ENCODE measurements around the gene MED13L.

The MED13L gene

GRCh38 chr12:116180448-116180847 is 97.0 kb downstream of the MED13L start:
- no peak overlapping the region for H3K27ac ChIP-seq
- H3K4me3 ChIP-seq = no peak overlapping the region
- H3K27me3 ChIP-seq = no peaks in the 10 kb centered on the region
- H3K36me3 ChIP-seq = peaks cover 0 to 22% (median 7%) of the 10 kb centered on the region in 11 experiments; a peak in 7 of 22 replicates
- no peak overlapping the region for H3K9ac ChIP-seq
- TF ChIP-seq Cebpa-rat (IDR thresholded peaks at IDR 0.05) = no peak
- no peak overlapping the region for H3K4me2 ChIP-seq
- peaks cover 99 to 100% (median 100%) of the 10 kb centered on the region in 11 experiments for H4K20me1 ChIP-seq
- H3K9me3 ChIP-seq (replicated peaks in 1 of 11) = no peaks in the 10 kb centered on the region
- peaks cover 8 to 54% (median 25%) of the 10 kb centered on the region in 10 experiments; a peak in 17 of 20 replicates for H3K4me1 ChIP-seq

DNA sequence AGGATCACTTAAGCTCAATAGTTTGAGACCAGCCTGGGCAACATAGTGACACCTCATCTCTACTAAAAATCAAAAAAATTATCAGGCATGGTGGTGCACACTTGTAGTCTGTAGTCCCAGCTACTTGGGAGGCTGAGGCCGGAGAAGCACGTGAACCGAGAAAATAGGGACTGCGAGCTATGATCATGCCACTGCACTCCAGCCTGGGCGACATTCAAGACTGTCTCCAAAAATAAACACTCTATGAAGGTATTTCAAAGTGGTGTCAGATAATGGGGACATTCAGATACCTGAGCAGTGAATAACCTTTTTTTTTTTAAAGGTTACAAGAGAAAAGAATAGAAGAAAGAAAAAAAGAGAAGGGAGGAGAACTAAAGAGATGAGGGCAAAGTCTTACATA is 98.1 kb downstream of the MED13L start:
- H3K9me3 ChIP-seq (replicated peaks in 1 of 11) = no peaks in the 10 kb centered on the region
- no peak for TF ChIP-seq Cebpa-rat (IDR thresholded peaks at IDR 0.05)
- H3K4me2 ChIP-seq = no peak overlapping the region
- H4K20me1 ChIP-seq = peaks cover 100% of the 10 kb centered on the region in 11 experiments
- no peaks in the 10 kb centered on the region for H3K27me3 ChIP-seq
- peaks cover 0 to 22% (median 7%) of the 10 kb centered on the region in 11 experiments; a peak in 7 of 22 replicates for H3K36me3 ChIP-seq
- H3K9ac ChIP-seq = no peak overlapping the region
- no peak overlapping the region for H3K4me3 ChIP-seq
- H3K4me1 ChIP-seq = peaks cover 8 to 44% (median 20%) of the 10 kb centered on the region in 10 experiments; a peak in 16 of 20 replicates
- no peak overlapping the region for H3K27ac ChIP-seq

DNA sequence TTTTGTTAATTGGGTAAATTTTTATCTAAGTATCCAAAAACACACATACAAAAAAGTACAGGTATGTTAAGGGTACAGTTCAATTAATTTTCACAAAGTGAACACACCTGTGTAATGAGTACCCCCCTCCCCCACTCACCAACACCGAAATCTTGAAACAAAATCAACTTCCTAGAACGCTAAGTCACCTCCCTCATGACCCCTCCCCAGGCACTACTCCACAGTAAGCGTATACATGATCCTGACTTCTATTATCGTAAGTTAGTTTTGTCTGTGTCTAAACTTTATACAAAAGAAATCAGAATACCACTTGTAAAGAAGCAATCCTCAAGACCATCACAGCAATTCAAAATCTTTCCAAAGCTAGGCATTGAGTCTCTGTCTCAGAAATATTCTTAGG is 100.5 kb downstream of the MED13L start:
- H3K4me3 ChIP-seq = no peak overlapping the region
- no peaks in the 10 kb centered on the region for H3K9me3 ChIP-seq (replicated peaks in 1 of 11)
- H3K27ac ChIP-seq = no peak overlapping the region
- no peaks in the 10 kb centered on the region for H3K27me3 ChIP-seq
- H3K4me2 ChIP-seq = no peak overlapping the region
- TF ChIP-seq Cebpa-rat (IDR thresholded peaks at IDR 0.05) = no peak
- H3K4me1 ChIP-seq = peaks cover 11 to 41% (median 20%) of the 10 kb centered on the region in 10 experiments
- H3K9ac ChIP-seq = no peak overlapping the region
- H3K36me3 ChIP-seq = peaks cover 0 to 22% (median 7%) of the 10 kb centered on the region in 11 experiments; a peak in 7 of 22 replicates
- H4K20me1 ChIP-seq = peaks cover 100% of the 10 kb centered on the region in 11 experiments

GRCh38 chr12:116174904-116175303 is 102.6 kb downstream of the MED13L start:
- peaks cover 100% of the 10 kb centered on the region in 11 experiments for H4K20me1 ChIP-seq
- H3K27me3 ChIP-seq = no peaks in the 10 kb centered on the region
- no peak overlapping the region for H3K27ac ChIP-seq
- H3K9me3 ChIP-seq (replicated peaks in 1 of 11) = no peaks in the 10 kb centered on the region
- TF ChIP-seq Cebpa-rat (IDR thresholded peaks at IDR 0.05) = no peak
- H3K4me2 ChIP-seq = no peak overlapping the region
- peaks cover 0 to 17% (median 7%) of the 10 kb centered on the region in 11 experiments; a peak in 7 of 22 replicates for H3K36me3 ChIP-seq
- H3K4me3 ChIP-seq = no peak overlapping the region
- H3K4me1 ChIP-seq = peaks cover 14 to 40% (median 27%) of the 10 kb centered on the region in 10 experiments
- no peak overlapping the region for H3K9ac ChIP-seq

DNA sequence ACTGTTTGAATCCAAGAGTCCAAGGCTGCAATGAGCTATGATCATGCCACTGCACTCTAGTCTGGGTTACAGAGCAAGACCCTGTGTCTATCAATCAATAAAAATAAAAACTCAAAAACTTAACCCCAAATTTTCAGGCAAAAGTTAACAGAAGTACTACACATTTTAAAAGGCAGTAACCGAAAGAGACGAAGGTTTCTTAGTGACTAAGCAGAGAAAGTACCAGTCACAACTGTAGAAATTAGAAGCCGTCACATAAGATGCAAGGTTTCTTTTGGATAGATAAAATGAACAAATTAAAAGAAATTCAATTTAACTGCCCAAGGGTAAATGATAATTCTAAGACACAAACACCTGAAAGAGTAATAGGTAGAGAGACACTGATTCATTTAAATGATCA is 103.5 kb downstream of the MED13L start:
- H3K9me3 ChIP-seq (replicated peaks in 1 of 11) = no peaks in the 10 kb centered on the region
- H3K4me1 ChIP-seq = peaks cover 14 to 40% (median 27%) of the 10 kb centered on the region in 10 experiments
- no peak overlapping the region for H3K9ac ChIP-seq
- no peak overlapping the region for H3K4me2 ChIP-seq
- no peaks in the 10 kb centered on the region for H3K27me3 ChIP-seq
- TF ChIP-seq Cebpa-rat (IDR thresholded peaks at IDR 0.05) = no peak
- H3K36me3 ChIP-seq = peaks cover 0 to 16% (median 0%) of the 10 kb centered on the region in 11 experiments; a peak in 3 of 22 replicates
- H3K27ac ChIP-seq = no peak overlapping the region
- no peak overlapping the region for H3K4me3 ChIP-seq
- H4K20me1 ChIP-seq = peaks cover 100% of the 10 kb centered on the region in 11 experiments

DNA sequence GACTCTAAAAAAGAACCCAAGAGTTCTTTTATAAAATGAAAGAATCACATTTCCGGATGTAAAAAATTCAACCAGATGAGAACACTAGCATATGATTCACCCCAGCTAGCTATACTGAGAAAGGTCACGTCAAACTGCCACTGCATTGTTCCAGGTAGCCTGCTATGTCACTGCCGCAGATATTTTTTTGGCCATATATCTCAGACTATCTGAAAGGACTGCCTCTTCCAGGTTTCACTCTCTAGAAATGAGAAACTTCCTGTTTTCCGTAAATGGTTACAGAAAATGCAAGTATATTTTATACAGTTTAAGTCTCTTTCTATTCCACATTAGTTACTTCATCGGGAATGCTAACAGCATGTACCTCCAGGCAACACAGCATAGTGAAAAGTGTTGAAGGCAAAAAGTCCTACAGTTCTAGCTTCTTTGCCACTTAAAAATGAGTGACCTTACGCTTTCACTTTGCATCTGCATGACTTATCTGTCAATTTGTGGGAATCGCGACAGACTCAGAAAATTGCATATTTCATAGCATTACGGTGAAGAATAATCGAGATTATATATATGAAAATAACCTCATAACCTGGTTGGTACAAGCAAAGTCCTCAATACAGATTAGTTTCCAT is 105.2 kb downstream of the MED13L start:
- Histone ChIP-seq H3K9ac (no peak overlapping the region), H3K9me3 (replicated peaks in 1 of 11) (no peaks in the 10 kb centered on the region), H3K4me3 (no peak overlapping the region), H3K27ac (no peak overlapping the region), H3K4me1 (peaks cover 14 to 40% (median 27%) of the 10 kb centered on the region in 10 experiments), H3K27me3 (no peaks in the 10 kb centered on the region), H3K36me3 (peaks cover 0 to 22% (median 0%) of the 10 kb centered on the region in 11 experiments; a peak in 3 of 22 replicates), H3K4me2 (peak overlapping the region; percentile 19 to 77 (median 32); a peak in 21 of 22 replicates), H4K20me1 (peaks cover 99 to 100% (median 100%) of the 10 kb centered on the region in 11 experiments)
- TF ChIP-seq Cebpa-rat (IDR thresholded peaks at IDR 0.05) = no peak

DNA sequence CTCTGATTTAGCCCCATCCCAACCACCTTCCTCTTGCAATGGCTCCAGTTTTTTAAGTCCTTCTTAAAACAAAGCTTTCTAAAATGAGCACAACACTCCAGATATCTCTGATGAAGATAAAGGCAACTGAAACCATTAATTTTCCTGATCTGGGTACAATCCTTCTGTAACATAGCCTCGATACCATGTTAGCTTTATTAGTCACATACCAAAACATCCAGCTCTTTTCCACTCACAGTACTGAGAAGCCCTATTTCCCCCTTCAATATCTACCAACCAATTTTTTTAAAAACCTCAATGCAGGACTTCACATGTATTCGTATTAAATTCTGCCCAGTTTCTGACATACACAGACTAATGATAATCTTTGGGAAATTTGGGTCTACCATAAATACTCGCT is 105.9 kb downstream of the MED13L start:
- H3K9me3 ChIP-seq (replicated peaks in 1 of 11) = no peaks in the 10 kb centered on the region
- H3K9ac ChIP-seq = no peak overlapping the region
- peaks cover 96 to 100% (median 100%) of the 10 kb centered on the region in 11 experiments for H4K20me1 ChIP-seq
- H3K36me3 ChIP-seq = peaks cover 0 to 22% (median 0%) of the 10 kb centered on the region in 11 experiments; a peak in 3 of 22 replicates
- H3K4me2 ChIP-seq = peak overlapping the region in 8 of 11 experiments; percentile 10 to 77 (median 33); a peak in 9 of 22 replicates
- peaks cover 14 to 41% (median 27%) of the 10 kb centered on the region in 10 experiments for H3K4me1 ChIP-seq
- H3K27me3 ChIP-seq = no peaks in the 10 kb centered on the region
- no peak overlapping the region for H3K27ac ChIP-seq
- no peak for TF ChIP-seq Cebpa-rat (IDR thresholded peaks at IDR 0.05)
- H3K4me3 ChIP-seq = no peak overlapping the region

- Histone ChIP-seq H3K27me3 (no peaks in the 10 kb centered on the region), H3K9me3 (replicated peaks in 1 of 11) (no peaks in the 10 kb centered on the region), H3K4me2 (no peak overlapping the region), H3K4me1 (peaks cover 30 to 60% (median 40%) of the 10 kb centered on the region in 10 experiments), H3K36me3 (peaks cover 0 to 22% (median 0%) of the 10 kb centered on the region in 11 experiments; a peak in 3 of 22 replicates), H4K20me1 (peaks cover 96 to 100% (median 100%) of the 10 kb centered on the region in 11 experiments), H3K4me3 (no peak overlapping the region), H3K9ac (no peak overlapping the region), H3K27ac (no peak overlapping the region)
- no peak for TF ChIP-seq Cebpa-rat (IDR thresholded peaks at IDR 0.05)
These were observed 108.4 kb downstream of the MED13L start for GRCh38 chr12:116169071-116169470.

- Histone ChIP-seq H3K9ac (no peak overlapping the region), H3K27me3 (no peaks in the 10 kb centered on the region), H3K9me3 (replicated peaks in 1 of 11) (no peaks in the 10 kb centered on the region), H3K27ac (no peak overlapping the region), H4K20me1 (peaks cover 94 to 100% (median 100%) of the 10 kb centered on the region in 11 experiments), H3K4me3 (no peak overlapping the region), H3K4me2 (peak overlapping the region in 2 of 11 experiments; percentile 15 to 19; a peak in 1 of 22 replicates), H3K36me3 (peaks cover 0 to 22% (median 0%) of the 10 kb centered on the region in 11 experiments; a peak in 3 of 22 replicates), H3K4me1 (peaks cover 8 to 49% (median 26%) of the 10 kb centered on the region in 10 experiments)
- TF ChIP-seq Cebpa-rat (IDR thresholded peaks at IDR 0.05) = no peak
These were observed 111.2 kb downstream of the MED13L start for GRCh38 chr12:116166306-116166705.

Measured in BLaER1 treated with 17β-estradiol and CSF1 and Interleukin-3, amounts not matched to agents 10 nM and 100 nM (cell line).